Endothelial cell of umbilical vein (primary cell): ENCODE data around the gene RAB25. TPM values are rescaled to one million over a fixed set of nuclear protein-coding genes. Genes with fewer than 3 reads are reported as not detected.
A peak's percentile ranks its signal among the peaks of the same experiment; 100 is the strongest.

ENCODE experiments used
- BruUV-seq: library from RNA; stranded (reverse); fragments of 400-500 nt; replicated peaks from 2 replicates; lab custom pipeline; 2021; lab: Mats Ljungman, UMichigan
- CTCF ChIA-PET: fragments of 300-600, 350-600 bp; sonication (Branson Sonifier 250); formaldehyde crosslinking; loops from one replicate; lab custom pipeline; 2021; ENCODE audit warnings: antibody characterized with exemption, inconsistent platforms; lab: Charles Lee
- POLR2A ChIA-PET: fragments of 300-600, 350-600 bp; sonication (Branson Sonifier 250); formaldehyde crosslinking; loops from one replicate; lab custom pipeline; 2021; ENCODE audit warnings: antibody characterized with exemption, inconsistent platforms; lab: Charles Lee
- DNase-seq: peaks from one replicate; pipeline ENCODE4 v3.0.0-alpha.2; 2011; ENCODE audit warnings: low read depth, low spot score
- FAIRE-seq: peaks from 2 replicates; lab custom pipeline; 2011; peaks lifted over from hg19 to GRCh38; lab: Jason Lieb, UNC
- H2AFZ ChIP-seq: 2 replicates; pipeline ENCODE4 v1.6.0; 2012; ENCODE audit warnings: low read depth, low read length, control low read depth, inconsistent platforms
- H3K27ac ChIP-seq: 2 replicates; pipeline ENCODE4 v1.5.1; 2011; ENCODE audit warnings: low read depth, mild to moderate bottlenecking, control low read depth, low read length, moderate library complexity; ENCODE audit not compliant: insufficient read depth
- H3K27me3 ChIP-seq, 2 experiments: 2 replicates each; pipeline versions ENCODE4 v1.6.0 to v1.6.1; 2011; ENCODE audit warnings: low read length in 2 of 2, mixed read lengths in 1 of 2; ENCODE audit not compliant: control insufficient read depth in 2 of 2, insufficient read depth in 2 of 2
- H3K36me3 ChIP-seq, 2 experiments: 2 replicates in 1 of 2; 3 replicates in 1 of 2; pipeline ENCODE4 v1.5.1; 2011; ENCODE audit warnings: low read length in 2 of 2, mild to moderate bottlenecking in 1 of 2, moderate library complexity in 1 of 2; ENCODE audit not compliant: control insufficient read depth in 2 of 2, insufficient read depth in 2 of 2; ENCODE audit errors: extremely low read depth in 1 of 2
- H3K4me1 ChIP-seq: 3 replicates; pipeline ENCODE4 v1.5.1; 2011; ENCODE audit warnings: mild to moderate bottlenecking, low read length; ENCODE audit not compliant: control insufficient read depth, insufficient read depth; ENCODE audit errors: extremely low read depth
- H3K4me2 ChIP-seq: 2 replicates; pipeline ENCODE4 v1.6.1; 2011; ENCODE audit warnings: low read length, control low read depth, mixed read lengths; ENCODE audit not compliant: insufficient read depth
- H3K4me3 ChIP-seq, 3 experiments: fragments of 200-600 bp in 1 of 3; sonication (generic), shearing (Covaris generic) in 1 of 3; replicated peaks in 1 of 3; 2 replicates each; pipeline ENCODE4 v1.5.1; 2011 to 2016; ENCODE audit warnings: control low read depth in 3 of 3, low read length in 3 of 3, mild to moderate bottlenecking in 2 of 3, inconsistent platforms in 1 of 3, low read depth in 1 of 3, moderate library complexity in 1 of 3; ENCODE audit not compliant: insufficient read depth in 1 of 3
- H3K79me2 ChIP-seq: 2 replicates; pipeline ENCODE4 v1.6.0; 2012; ENCODE audit warnings: low read length, inconsistent platforms; ENCODE audit not compliant: control insufficient read depth, insufficient read depth
- H3K9ac ChIP-seq: replicated peaks from 2 replicates; pipeline ENCODE3; 2011; ENCODE audit warnings: low read length, control low read depth; ENCODE audit not compliant: insufficient read depth; ENCODE audit errors: extremely low read depth
- H3K9me1 ChIP-seq: replicated peaks from 3 replicates; pipeline ENCODE4 v1.6.0; 2011; ENCODE audit warnings: mild to moderate bottlenecking, low read length; ENCODE audit not compliant: control insufficient read depth, insufficient read depth; ENCODE audit errors: extremely low read depth
- H3K9me3 ChIP-seq: replicated peaks from 2 replicates; pipeline ENCODE4 v1.5.1; 2012; ENCODE audit warnings: low read length, inconsistent platforms; ENCODE audit not compliant: control insufficient read depth, insufficient read depth
- H4K20me1 ChIP-seq: replicated peaks from 2 replicates; pipeline ENCODE3; 2011; ENCODE audit warnings: mild to moderate bottlenecking, low read length; ENCODE audit not compliant: control insufficient read depth, insufficient read depth; ENCODE audit errors: extremely low read depth
- FOS ChIP-seq: IDR thresholded peaks from 2 replicates; pipeline ENCODE4 v1.6.1; 2011; ENCODE audit warnings: mild to moderate bottlenecking, low read length, moderate library complexity, borderline replicate concordance; ENCODE audit not compliant: insufficient read depth
- MYC ChIP-seq: IDR thresholded peaks from one replicate; pipeline ENCODE4 v1.6.1; 2011; ENCODE audit warnings: mild to moderate bottlenecking, low read depth, low read length
- dilution Hi-C: fragments of 300-500 bp; cut with MboI; formaldehyde crosslinking; loops from one replicate; pipeline ENCODE4 v1.15.0; 2019; ENCODE audit warnings: low sequenced_read_pairs; ENCODE audit not compliant: extremely low pct_ligation_motif_present
- intact Hi-C: fragments of 100-400 bp; cut with micrococcal nuclease; formaldehyde crosslinking; loops from one replicate; pipeline ENCODE4 v1.10.0; 2022
- polyA plus RNA-seq, 4 experiments: library from polyadenylated mRNA; depleted of rRNA in 3 of 4; stranded (reverse) in 3 of 4; unstranded in 1 of 4; fragments of >200 nt; gene quantifications; 2 replicates each; pipeline versions ENCODE4 v1.2.1 to v1.2.3, GENCODE V29; 2011 to 2012; ENCODE audit warnings: missing spikeins in 1 of 4
- total RNA-seq: library from RNA; stranded (reverse); gene quantifications from 2 replicates; pipeline ENCODE4 v1.2.3, GENCODE V29; 2021

Gene RAB25
- total and polyA plus RNA-seq, 2 donors (not counting 3 experiments of a cell fraction or from before 2014, with no cell fraction given): not detected

- no TSS peak for BruUV-seq
- POLR2A ChIA-PET: interaction anchor here (0.6 to 1.1 kb wide), 3 partner anchors 10 to 1115 kb away, joined by 4 read pairs; no protein-coding TSS in a partner anchor
- dilution Hi-C loops (no loop called here), intact Hi-C loops (loop anchor here (5.0 kb wide), 1 partner anchor 383 kb away; the partner anchor contains the start of gene MEF2D)
- no peak for TF ChIP-seq MYC
- peak; percentile 43 for TF ChIP-seq FOS
- no peaks in the 10 kb centered on the region for H3K27me3 ChIP-seq
- peaks cover 0 to 4% of the 10 kb centered on the region in 2 experiments for H3K36me3 ChIP-seq
- H3K4me3 ChIP-seq: no peak overlapping the region
- peak overlapping the region; percentile 26 for H3K27ac ChIP-seq
- FAIRE-seq (peak; percentile 62), DNase-seq (peak; percentile 53)
- H4K20me1 ChIP-seq: no peaks in the 10 kb centered on the region
- no peaks in the 10 kb centered on the region for H3K9me1 ChIP-seq
- H3K9ac ChIP-seq: no peak overlapping the region
- peaks cover 91% of the 10 kb centered on the region for H3K79me2 ChIP-seq
- no peaks in the 10 kb centered on the region for H3K9me3 ChIP-seq
- CTCF ChIA-PET: interaction anchor here (1.0 to 13.3 kb wide), 5 partner anchors 9 to 105 kb away, joined by 3 to 283 read pairs (median 6); no protein-coding TSS in a partner anchor
- no peak overlapping the region for H2AFZ ChIP-seq
- H3K4me2 ChIP-seq: peak overlapping the region; percentile 29
- peaks cover 62% of the 10 kb centered on the region for H3K4me1 ChIP-seq
These were observed 58.7 kb downstream of the RAB25 start for GRCh38 chr1:156119503-156120209.

Other genes starting within 250 kb of the RAB25 start
- 58.7 and 60.4 TPM in 2 replicates for gene GON4L, start 203.9 kb upstream of the RAB25 start, total RNA-seq
- 29.5 and 30.5 TPM in 2 replicates for gene GON4L, start 203.9 kb upstream of the RAB25 start, polyA plus RNA-seq
- gene SYT11, start 201.6 kb upstream of the RAB25 start, total RNA-seq: 33.7 and 36.5 TPM in 2 replicates
- gene SYT11, start 201.6 kb upstream of the RAB25 start, polyA plus RNA-seq: 27.6 and 28.2 TPM in 2 replicates
- 46.4 and 47.8 TPM in 2 replicates for gene RIT1, start 149.8 kb upstream of the RAB25 start, total RNA-seq
- gene RIT1, start 149.8 kb upstream of the RAB25 start, polyA plus RNA-seq: 52.0 and 65.5 TPM in 2 replicates
- 54.1 and 55.6 TPM in 2 replicates for gene KHDC4, start 126.7 kb upstream of the RAB25 start, total RNA-seq
- 47.9 and 48.6 TPM in 2 replicates for gene KHDC4, start 126.7 kb upstream of the RAB25 start, polyA plus RNA-seq
- not detected in 2 replicates for gene RXFP4, start 119.5 kb upstream of the RAB25 start, total RNA-seq
- gene RXFP4, start 119.5 kb upstream of the RAB25 start, polyA plus RNA-seq: not detected in 2 replicates
- gene ARHGEF2, start 82.6 kb upstream of the RAB25 start, total RNA-seq: 110 and 118 TPM in 2 replicates
- gene ARHGEF2, start 82.6 kb upstream of the RAB25 start, polyA plus RNA-seq: 59.2 and 62.0 TPM in 2 replicates
- gene SSR2, start 40.2 kb upstream of the RAB25 start, total RNA-seq: 339 and 362 TPM in 2 replicates
- gene SSR2, start 40.2 kb upstream of the RAB25 start, polyA plus RNA-seq: 1,337 and 1,787 TPM in 2 replicates
- gene UBQLN4, start 7.4 kb upstream of the RAB25 start, total RNA-seq: 48.1 and 50.8 TPM in 2 replicates
- 50.5 and 53.6 TPM in 2 replicates for gene UBQLN4, start 7.4 kb upstream of the RAB25 start, polyA plus RNA-seq
- 77.7 and 80.3 TPM in 2 replicates for gene LAMTOR2, start 6.4 kb upstream of the RAB25 start, total RNA-seq
- gene LAMTOR2, start 6.4 kb upstream of the RAB25 start, polyA plus RNA-seq: 136 and 145 TPM in 2 replicates
- 23.6 and 26.6 TPM in 2 replicates for gene MEX3A, start 21.3 kb downstream of the RAB25 start, total RNA-seq
- 20.2 and 22.0 TPM in 2 replicates for gene MEX3A, start 21.3 kb downstream of the RAB25 start, polyA plus RNA-seq
- 715 and 742 TPM in 2 replicates for gene LMNA, start 53.6 kb downstream of the RAB25 start, total RNA-seq
- 371 and 461 TPM in 2 replicates for gene LMNA, start 53.6 kb downstream of the RAB25 start, polyA plus RNA-seq
- gene SEMA4A, start 92.4 kb downstream of the RAB25 start, total RNA-seq: 1.5 and 1.6 TPM in 2 replicates
- gene SEMA4A, start 92.4 kb downstream of the RAB25 start, polyA plus RNA-seq: 0.97 and 1.5 TPM in 2 replicates
- 24.0 and 26.3 TPM in 2 replicates for gene SLC25A44, start 132.9 kb downstream of the RAB25 start, total RNA-seq
- 30.2 and 30.6 TPM in 2 replicates for gene SLC25A44, start 132.9 kb downstream of the RAB25 start, polyA plus RNA-seq
- 58.4 and 61.6 TPM in 2 replicates for gene PMF1, start 151.8 kb downstream of the RAB25 start, total RNA-seq
- gene PMF1, start 151.8 kb downstream of the RAB25 start, polyA plus RNA-seq: 134 and 147 TPM in 2 replicates
- gene BGLAP, start 181.0 kb downstream of the RAB25 start, total RNA-seq: 1.0 and 2.4 TPM in 2 replicates
- 0.65 and 1.2 TPM in 2 replicates for gene BGLAP, start 181.0 kb downstream of the RAB25 start, polyA plus RNA-seq
- 1.6 and 2.2 TPM in 2 replicates for gene PAQR6, start 186.9 kb downstream of the RAB25 start, total RNA-seq
- 1.3 and 1.6 TPM in 2 replicates for gene PAQR6, start 186.9 kb downstream of the RAB25 start, polyA plus RNA-seq
- gene SMG5, start 221.7 kb downstream of the RAB25 start, total RNA-seq: 79.0 and 82.6 TPM in 2 replicates
- 32.6 and 37.4 TPM in 2 replicates for gene SMG5, start 221.7 kb downstream of the RAB25 start, polyA plus RNA-seq
- 3.0 TPM in 2 replicates for gene TMEM79, start 223.2 kb downstream of the RAB25 start, total RNA-seq
- 4.8 and 5.6 TPM in 2 replicates for gene TMEM79, start 223.2 kb downstream of the RAB25 start, polyA plus RNA-seq
- gene GLMP, start 234.5 kb downstream of the RAB25 start, total RNA-seq: 83.3 and 84.3 TPM in 2 replicates
- 109 and 136 TPM in 2 replicates for gene GLMP, start 234.5 kb downstream of the RAB25 start, polyA plus RNA-seq
- gene VHLL, start 238.1 kb downstream of the RAB25 start, total RNA-seq: 0.73 TPM in 1 of 2 replicates, not detected in the other
- gene VHLL, start 238.1 kb downstream of the RAB25 start, polyA plus RNA-seq: not detected in 2 replicates